GM12873 (cell line): ENCODE data around the gene TXNDC11.

Experiments used
- CTCF ChIP-seq: IDR thresholded peaks from 2 replicates; pipeline ENCODE4 v1.5.1; 2012; ENCODE audit warnings: low read depth, mild to moderate bottlenecking, moderate library complexity, low read length, control low read depth; ENCODE audit not compliant: insufficient read depth; ENCODE audit errors: missing control alignments

The TXNDC11 gene

GRCh38 chr16:11705311-11706025 is 37.2 kb downstream of the TXNDC11 start:
- TF ChIP-seq CTCF: no peak

GRCh38 chr16:11700264-11701029 is 42.2 kb downstream of the TXNDC11 start:
- TF ChIP-seq CTCF: no peak

GRCh38 chr16:11699234-11699894 is 43.3 kb downstream of the TXNDC11 start:
- no peak for TF ChIP-seq CTCF

GRCh38 chr16:11698271-11698689 is 44.4 kb downstream of the TXNDC11 start:
- no peak for TF ChIP-seq CTCF

- TF ChIP-seq CTCF: no peak
Observed at GRCh38 chr16:11697319-11697718, 45.3 kb downstream of the TXNDC11 start.

- no peak for TF ChIP-seq CTCF
Observed at GRCh38 chr16:11696266-11697012, 46.2 kb downstream of the TXNDC11 start.
